HepG2 (cell line): ENCODE results near the gene SUSD4. TPM values are rescaled to one million over a fixed set of nuclear protein-coding genes. Genes with fewer than 3 reads are reported as not detected.

Experiments
- HNRNPL ChIP-seq: fragments of 200-400 bp; formaldehyde crosslinking; IDR thresholded peaks from 2 replicates; pipeline ENCODE4 v1.6.1; 2017; ENCODE audit warnings: mild to moderate bottlenecking, low read depth, low read length
- NCOR1 ChIP-seq: fragments of 200-600 bp; sonication (generic); IDR thresholded peaks from 2 replicates; pipeline ENCODE4 v1.7.0; 2017; ENCODE audit warnings: antibody characterized with exemption, low read length, borderline replicate concordance
- SSRP1 ChIP-seq: IDR thresholded peaks from 2 replicates; pipeline ENCODE4 v1.6.1; 2016; ENCODE audit warnings: control low read depth
- ZNF296 ChIP-seq: sonication (generic); formaldehyde crosslinking; conservative IDR thresholded peaks from 2 replicates; pipeline ENCODE4 v1.5.0; 2020; ENCODE audit warnings: mild to moderate bottlenecking, missing genetic modification reagents
- ZNF878 ChIP-seq: sonication (generic); formaldehyde crosslinking; IDR thresholded peaks from 2 replicates; pipeline ENCODE4 v1.8.1; 2023; ENCODE audit warnings: mild to moderate bottlenecking, missing genetic modification reagents, moderate library complexity
- polyA plus RNA-seq, 8 experiments: library from polyadenylated mRNA; depleted of rRNA in 3 of 8; stranded (reverse) in 7 of 8; unstranded in 1 of 8; fragments of >200 nt; fragmentation: Illumina TruSeq in 4 of 8; extraction: Trizol in 4 of 8; gene quantifications; 2 replicates each; pipeline versions ENCODE4 v1.2.1 to v1.2.3, GENCODE V29; 2011 to 2016; ENCODE audit warnings: low read depth in 4 of 8, missing spikeins in 1 of 8, mixed read lengths in 1 of 8; ENCODE audit not compliant: insufficient read depth in 1 of 8
- total RNA-seq, 5 experiments: library from RNA; depleted of rRNA; stranded (reverse); fragments of >200 nt; fragmentation: Illumina TruSeq; extraction: Trizol; gene quantifications; 2 replicates each; pipeline ENCODE4 v1.2.3, GENCODE V29; 2016; ENCODE audit warnings: low read depth in 1 of 5
- TF ChIP-seq, protein P1 (sequence below): sonication (generic); formaldehyde crosslinking; IDR thresholded peaks from 2 replicates; pipeline ENCODE4 v1.4.0; 2020; ENCODE audit warnings: mild to moderate bottlenecking, missing genetic modification reagents
- TF ChIP-seq, protein P2 (sequence below): sonication (generic); formaldehyde crosslinking; IDR thresholded peaks from 2 replicates; pipeline ENCODE4 v1.4.0; 2020; ENCODE audit warnings: missing genetic modification reagents
- TF ChIP-seq, protein P3 (sequence below): sonication (generic); IDR thresholded peaks from 2 replicates; pipeline ENCODE4 v1.6.1; 2016; ENCODE audit warnings: low read depth, borderline replicate concordance

The SUSD4 gene
- total and polyA plus RNA-seq, 2 of the 13 experiments (the other 11 are each of a cell fraction or from before 2014, with no cell fraction given): not detected

DNA sequence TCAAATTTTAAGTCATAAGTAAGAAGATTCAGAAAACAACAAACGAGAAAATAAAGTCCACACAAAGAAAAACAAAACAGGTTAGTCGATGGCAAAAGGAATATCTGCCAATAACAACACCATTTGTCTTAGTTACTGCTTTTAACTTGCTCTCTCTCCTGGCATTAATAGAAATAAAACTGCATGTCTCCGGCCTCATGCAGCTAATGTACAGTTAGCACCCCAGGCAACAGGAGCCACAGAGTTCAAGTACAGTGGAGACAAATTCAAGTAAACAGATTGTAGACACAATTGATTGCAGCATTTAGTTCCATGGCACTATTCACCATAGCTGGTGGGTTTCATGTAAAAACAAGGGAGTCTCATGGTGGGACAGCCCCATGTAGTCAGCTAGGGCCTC is 33.5 kb downstream of the SUSD4 start (continued):
- TF ChIP-seq, protein P1, sequence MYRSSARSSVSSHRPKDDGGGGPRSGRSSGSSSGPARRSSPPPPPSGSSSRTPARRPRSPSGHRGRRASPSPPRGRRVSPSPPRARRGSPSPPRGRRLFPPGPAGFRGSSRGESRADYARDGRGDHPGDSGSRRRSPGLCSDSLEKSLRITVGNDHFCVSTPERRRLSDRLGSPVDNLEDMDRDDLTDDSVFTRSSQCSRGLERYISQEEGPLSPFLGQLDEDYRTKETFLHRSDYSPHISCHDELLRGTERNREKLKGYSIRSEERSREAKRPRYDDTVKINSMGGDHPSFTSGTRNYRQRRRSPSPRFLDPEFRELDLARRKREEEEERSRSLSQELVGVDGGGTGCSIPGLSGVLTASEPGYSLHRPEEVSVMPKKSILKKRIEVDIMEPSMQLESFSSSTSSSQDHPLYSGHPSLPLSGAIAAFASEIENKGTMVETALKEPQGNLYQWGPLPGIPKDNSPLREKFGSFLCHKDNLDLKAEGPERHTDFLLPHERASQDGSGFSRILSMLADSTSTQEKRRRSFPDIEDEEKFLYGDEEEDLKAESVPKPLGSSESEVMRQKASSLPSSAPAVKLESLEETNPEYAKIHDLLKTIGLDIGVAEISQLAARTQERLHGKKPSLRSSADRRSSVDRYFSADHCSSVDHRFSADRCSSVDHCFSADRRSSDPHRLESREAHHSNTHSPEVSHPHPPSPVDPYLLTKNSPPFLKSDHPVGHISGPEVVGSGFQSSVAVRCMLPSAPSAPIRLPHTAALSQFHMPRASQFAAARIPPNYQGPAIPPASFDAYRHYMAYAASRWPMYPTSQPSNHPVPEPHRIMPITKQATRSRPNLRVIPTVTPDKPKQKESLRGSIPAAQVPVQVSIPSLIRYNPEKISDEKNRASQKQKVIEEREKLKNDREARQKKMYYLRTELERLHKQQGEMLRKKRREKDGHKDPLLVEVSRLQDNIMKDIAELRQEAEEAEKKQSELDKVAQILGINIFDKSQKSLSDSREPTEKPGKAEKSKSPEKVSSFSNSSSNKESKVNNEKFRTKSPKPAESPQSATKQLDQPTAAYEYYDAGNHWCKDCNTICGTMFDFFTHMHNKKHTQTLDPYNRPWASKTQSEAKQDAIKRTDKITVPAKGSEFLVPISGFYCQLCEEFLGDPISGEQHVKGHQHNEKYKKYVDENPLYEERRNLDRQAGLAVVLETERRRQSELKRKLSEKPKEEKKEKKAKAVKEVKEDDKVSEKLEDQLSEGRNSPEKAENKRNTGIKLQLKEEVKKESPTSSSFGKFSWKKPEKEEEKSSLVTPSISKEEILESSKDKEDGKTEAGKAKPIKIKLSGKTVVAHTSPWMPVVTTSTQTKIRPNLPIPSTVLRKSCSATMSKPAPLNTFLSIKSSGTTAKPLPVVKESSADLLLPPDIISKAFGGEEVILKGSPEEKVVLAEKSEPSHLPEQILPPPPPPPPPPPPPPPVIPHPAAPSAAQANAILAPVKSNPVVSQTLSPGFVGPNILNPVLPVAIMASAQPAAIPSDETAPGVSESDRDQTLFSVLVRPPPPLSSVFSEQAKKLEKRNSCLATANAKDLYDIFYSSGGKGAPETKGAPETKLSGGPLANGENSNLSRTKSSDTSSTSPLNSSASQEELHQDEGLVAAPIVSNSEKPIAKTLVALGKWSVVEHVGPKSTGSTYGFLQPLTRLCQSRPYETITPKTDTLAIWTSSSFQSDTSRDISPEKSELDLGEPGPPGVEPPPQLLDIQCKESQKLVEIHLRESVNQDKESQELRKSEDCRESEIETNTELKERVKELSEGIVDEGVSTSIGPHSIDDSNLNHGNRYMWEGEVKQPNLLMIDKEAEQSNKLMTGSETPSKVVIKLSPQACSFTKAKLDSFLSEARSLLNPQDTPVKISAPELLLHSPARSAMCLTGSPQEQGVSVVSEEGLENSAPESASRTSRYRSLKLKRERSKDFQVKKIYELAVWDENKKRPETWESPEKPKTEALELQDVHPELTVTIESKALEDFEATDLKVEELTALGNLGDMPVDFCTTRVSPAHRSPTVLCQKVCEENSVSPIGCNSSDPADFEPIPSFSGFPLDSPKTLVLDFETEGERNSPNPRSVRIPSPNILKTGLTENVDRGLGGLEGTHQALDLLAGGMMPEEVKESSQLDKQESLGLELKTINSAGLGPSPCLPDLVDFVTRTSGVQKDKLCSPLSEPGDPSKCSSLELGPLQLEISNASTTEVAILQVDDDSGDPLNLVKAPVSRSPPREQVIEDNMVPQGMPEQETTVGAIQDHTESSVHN (CRISPR knock-in tag): no peak
- TF ChIP-seq, protein P2, sequence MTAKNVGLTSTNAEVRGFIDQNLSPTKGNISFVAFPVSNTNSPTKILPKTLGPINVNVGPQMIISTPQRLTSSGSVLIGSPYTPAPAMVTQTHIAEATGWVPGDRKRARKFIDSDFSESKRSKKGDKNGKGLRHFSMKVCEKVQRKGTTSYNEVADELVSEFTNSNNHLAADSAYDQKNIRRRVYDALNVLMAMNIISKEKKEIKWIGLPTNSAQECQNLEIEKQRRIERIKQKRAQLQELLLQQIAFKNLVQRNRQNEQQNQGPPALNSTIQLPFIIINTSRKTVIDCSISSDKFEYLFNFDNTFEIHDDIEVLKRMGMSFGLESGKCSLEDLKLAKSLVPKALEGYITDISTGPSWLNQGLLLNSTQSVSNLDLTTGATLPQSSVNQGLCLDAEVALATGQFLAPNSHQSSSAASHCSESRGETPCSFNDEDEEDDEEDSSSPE (CRISPR knock-in tag): no peak
- TF ChIP-seq HNRNPL: no peak
- TF ChIP-seq, protein P3, sequence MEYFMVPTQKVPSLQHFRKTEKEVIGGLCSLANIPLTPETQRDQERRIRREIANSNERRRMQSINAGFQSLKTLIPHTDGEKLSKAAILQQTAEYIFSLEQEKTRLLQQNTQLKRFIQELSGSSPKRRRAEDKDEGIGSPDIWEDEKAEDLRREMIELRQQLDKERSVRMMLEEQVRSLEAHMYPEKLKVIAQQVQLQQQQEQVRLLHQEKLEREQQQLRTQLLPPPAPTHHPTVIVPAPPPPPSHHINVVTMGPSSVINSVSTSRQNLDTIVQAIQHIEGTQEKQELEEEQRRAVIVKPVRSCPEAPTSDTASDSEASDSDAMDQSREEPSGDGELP: no peak
- no peak for TF ChIP-seq SSRP1 (CRISPR knock-in tag)
- no peak for TF ChIP-seq NCOR1
- TF ChIP-seq ZNF296 (CRISPR knock-in tag): no peak
- no peak for TF ChIP-seq ZNF878
- TF ChIP-seq, all 625 proteins: peak for 0
